ENCODE measurements around the gene LDHAL6A. TPM values are rescaled to one million over a fixed set of nuclear protein-coding genes. Genes with fewer than 3 reads are reported as not detected.

The LDHAL6A gene
- total and polyA plus RNA-seq, 4 donors = 0.28 TPM; not detected in 3

- no peak for TF ChIP-seq TAF1 (conservative IDR thresholded peaks at IDR 0.05)
Observed at GRCh38 chr11:18468961-18469360, 13.3 kb downstream of the LDHAL6A start (continued).

- Histone ChIP-seq H3K4me1 (ENCODE audit: control insufficient read depth in 4 of 4, insufficient read depth in 4 of 4, low read length in 3 of 4) (no peaks in the 10 kb centered on the region), H3K27me3 (ENCODE audit: control insufficient read depth in 4 of 4, insufficient read depth in 4 of 4, low read length in 3 of 4) (no peaks in the 10 kb centered on the region), H3K9me3 (ENCODE audit: control insufficient read depth in 4 of 4, low read length in 3 of 4) (no peaks in the 10 kb centered on the region), H3K27ac (ENCODE audit: low read depth in 1 of 2, low read length in 2 of 2) (no peak overlapping the region), H3K9ac (ENCODE audit: low read depth in 1 of 2, low read length in 2 of 2) (no peak overlapping the region), H3K4me3 (ENCODE audit: low read depth in 1 of 3, low read length in 3 of 3) (no peak overlapping the region), H3K36me3 (ENCODE audit: control insufficient read depth in 4 of 4, insufficient read depth in 3 of 4, low read depth in 1 of 4, low read length in 3 of 4) (peaks cover 0 to 11% (median 8%) of the 10 kb centered on the region in 4 donors)
- 97% methylated on average over 3 of the region's 3 CpGs for WGBS
- no peak for DNase-seq (ENCODE audit: low spot score)
- TF ChIP-seq YY1 (IDR thresholded peaks at IDR 0.05) (no peak), CTCF (IDR thresholded peaks at IDR 0.05; ENCODE audit: low read depth, low read length, missing input control) (no peak), TAF1 (conservative IDR thresholded peaks at IDR 0.05) (no peak), ATF3 (IDR thresholded peaks at IDR 0.05) (no peak), SP1 (IDR thresholded peaks at IDR 0.05) (no peak), RAD21 (IDR thresholded peaks at IDR 0.05) (no peak)
Observed at GRCh38 chr11:18471995-18472394, 16.3 kb downstream of the LDHAL6A start.

GRCh38 chr11:18472587-18472986, 16.9 kb downstream of the LDHAL6A start:
- Histone ChIP-seq H3K9me3 (ENCODE audit: control insufficient read depth in 4 of 4, low read length in 3 of 4) (no peaks in the 10 kb centered on the region), H3K36me3 (ENCODE audit: control insufficient read depth in 4 of 4, insufficient read depth in 3 of 4, low read depth in 1 of 4, low read length in 3 of 4) (peaks cover 0 to 13% (median 11%) of the 10 kb centered on the region in 4 donors), H3K27me3 (ENCODE audit: control insufficient read depth in 4 of 4, insufficient read depth in 4 of 4, low read length in 3 of 4) (no peaks in the 10 kb centered on the region), H3K27ac (ENCODE audit: low read depth in 1 of 2, low read length in 2 of 2) (no peak overlapping the region), H3K9ac (ENCODE audit: low read depth in 1 of 2, low read length in 2 of 2) (no peak overlapping the region), H3K4me3 (ENCODE audit: low read depth in 1 of 3, low read length in 3 of 3) (no peak overlapping the region), H3K4me1 (ENCODE audit: control insufficient read depth in 4 of 4, insufficient read depth in 4 of 4, low read length in 3 of 4) (no peaks in the 10 kb centered on the region)
- TF ChIP-seq TAF1 (conservative IDR thresholded peaks at IDR 0.05) (no peak), HNF4A (conservative IDR thresholded peaks at IDR 0.05) (no peak), FOXA1 (IDR thresholded peaks at IDR 0.05) (no peak), ATF3 (IDR thresholded peaks at IDR 0.05) (no peak), RXRA (IDR thresholded peaks at IDR 0.05) (no peak), HNF4G (IDR thresholded peaks at IDR 0.05) (no peak), ZBTB33 (IDR thresholded peaks at IDR 0.05) (no peak), CTCF (IDR thresholded peaks at IDR 0.05; ENCODE audit: low read depth, low read length, missing input control) (no peak), FOXA2 (IDR thresholded peaks at IDR 0.05) (no peak), NR2F2 (IDR thresholded peaks at IDR 0.05) (no peak), REST (IDR thresholded peaks at IDR 0.05) (no peak)
- DNase-seq (ENCODE audit: low spot score) = no peak

All from liver (tissue), 9 donors.